Spleen (tissue), 7 donors: Measurements from ENCODE around the gene KHK.

Source experiments
- POLR2A ChIP-seq, 3 donors: fragments of 450-650 bp; IDR thresholded peaks; one replicate each; pipeline ENCODE4 v1.5.1; 2017; ENCODE audit warnings: antibody characterized with exemption in 3 of 3, mild to moderate bottlenecking in 1 of 3
- TF ChIP-seq, protein P1 (sequence below), 11 experiments: fragments of 200-600 bp in 7 of 11; fragments of 450-650 bp in 4 of 11; sonication (generic) in 4 of 11; IDR thresholded peaks in 8 of 11; conservative IDR thresholded peaks in 3 of 11; 1 replicate in 7 of 11; 2 replicates in 4 of 11; pipeline versions ENCODE4 v1.4.0 to v1.8.0; 2016 to 2021; ENCODE audit warnings: antibody characterized with exemption in 11 of 11, inconsistent platforms in 4 of 11, mild to moderate bottlenecking in 1 of 11
- donor health status: DM: no; HTN: no; CAD: no; lungs with moderate emphysema.
- donor health status: DM: no; HTN: no; CAD: no.
- donor health status: DM: no; HTN: no; CAD: no.

DNA sequence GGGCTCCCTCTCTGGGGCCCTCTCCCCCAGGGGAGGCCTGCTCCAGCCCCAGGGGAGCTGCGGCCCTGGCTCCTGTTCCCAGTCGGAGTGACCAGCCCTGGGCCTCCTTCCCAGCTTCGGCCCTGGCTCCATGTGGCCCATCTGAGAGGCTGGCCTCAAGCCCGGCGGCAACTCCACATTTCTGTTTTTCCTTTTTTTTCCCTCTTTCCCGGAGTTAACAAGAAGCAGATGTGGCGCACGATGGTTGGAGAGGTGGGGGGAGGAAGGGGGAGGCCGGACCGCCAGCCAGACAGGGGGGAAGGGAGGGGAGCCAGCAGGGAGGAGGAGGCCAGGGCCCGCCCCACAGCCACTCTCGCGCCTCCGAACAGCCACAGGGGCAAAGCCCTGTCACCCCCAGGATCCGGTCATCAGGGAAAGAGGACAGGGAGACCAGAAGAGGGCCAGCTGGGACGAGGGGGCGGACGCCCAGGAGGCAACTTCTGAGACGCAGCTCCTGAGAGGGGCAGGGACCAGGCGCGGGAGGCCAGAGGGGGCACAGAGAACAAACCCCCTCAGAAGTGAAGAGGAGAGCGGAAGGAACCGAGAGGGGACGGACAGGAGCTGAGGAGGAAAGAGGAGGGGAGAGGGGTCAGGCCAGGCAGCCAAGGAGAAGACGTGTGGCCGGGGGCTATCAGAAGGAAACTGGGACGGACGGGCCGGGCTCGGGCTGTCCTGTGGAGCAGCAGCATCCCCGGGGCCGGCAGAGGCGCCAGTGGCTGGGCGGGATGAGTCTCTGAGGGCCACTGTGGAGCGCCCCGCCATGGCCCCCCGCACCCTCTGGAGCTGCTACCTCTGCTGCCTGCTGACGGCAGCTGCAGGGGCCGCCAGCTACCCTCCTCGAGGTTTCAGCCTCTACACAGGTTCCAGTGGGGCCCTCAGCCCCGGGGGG is 8.0 kb upstream of the KHK start, which contains the start of gene EMILIN1:
- peak in 1 of 3 donors; percentile 10 for TF ChIP-seq POLR2A (IDR thresholded peaks at IDR 0.05)
- TF ChIP-seq, protein P1, sequence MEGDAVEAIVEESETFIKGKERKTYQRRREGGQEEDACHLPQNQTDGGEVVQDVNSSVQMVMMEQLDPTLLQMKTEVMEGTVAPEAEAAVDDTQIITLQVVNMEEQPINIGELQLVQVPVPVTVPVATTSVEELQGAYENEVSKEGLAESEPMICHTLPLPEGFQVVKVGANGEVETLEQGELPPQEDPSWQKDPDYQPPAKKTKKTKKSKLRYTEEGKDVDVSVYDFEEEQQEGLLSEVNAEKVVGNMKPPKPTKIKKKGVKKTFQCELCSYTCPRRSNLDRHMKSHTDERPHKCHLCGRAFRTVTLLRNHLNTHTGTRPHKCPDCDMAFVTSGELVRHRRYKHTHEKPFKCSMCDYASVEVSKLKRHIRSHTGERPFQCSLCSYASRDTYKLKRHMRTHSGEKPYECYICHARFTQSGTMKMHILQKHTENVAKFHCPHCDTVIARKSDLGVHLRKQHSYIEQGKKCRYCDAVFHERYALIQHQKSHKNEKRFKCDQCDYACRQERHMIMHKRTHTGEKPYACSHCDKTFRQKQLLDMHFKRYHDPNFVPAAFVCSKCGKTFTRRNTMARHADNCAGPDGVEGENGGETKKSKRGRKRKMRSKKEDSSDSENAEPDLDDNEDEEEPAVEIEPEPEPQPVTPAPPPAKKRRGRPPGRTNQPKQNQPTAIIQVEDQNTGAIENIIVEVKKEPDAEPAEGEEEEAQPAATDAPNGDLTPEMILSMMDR (IDR thresholded peaks at IDR 0.05 in 8 of 11, conservative IDR thresholded peaks at IDR 0.05 in 3 of 11): no peak
